ENCODE results near the gene IMP3.
A peak's percentile ranks its signal among the peaks of the same experiment; 100 is the strongest.

IMP3 gene

GRCh38 chr15:75599401-75599800, 40.6 kb downstream of the IMP3 start:
- DNase-seq (no peak), ATAC-seq (ENCODE audit: insufficient read depth, low read depth) (no peak)
- Histone ChIP-seq H3K79me2 (ENCODE audit: insufficient read depth, low read length) (no peaks in the 10 kb centered on the region), H3K27me3 (ENCODE audit: insufficient read depth, low read length, poor library complexity) (no peaks in the 10 kb centered on the region), H3K4me2 (ENCODE audit: insufficient read depth, low read length) (no peak overlapping the region), H3K36me3 (ENCODE audit: insufficient read depth, low read length) (peaks cover 61% of the 10 kb centered on the region), H3K9me3 (ENCODE audit: insufficient read depth, low read length, severe bottlenecking) (no peaks in the 10 kb centered on the region), H3K4me3 (ENCODE audit: low read depth in 1 of 2, low read length in 2 of 2) (no peak overlapping the region), H3K4me1 (ENCODE audit: insufficient read depth, low read length) (peaks cover 15% of the 10 kb centered on the region), H3K9ac (ENCODE audit: low read depth, low read length) (no peak overlapping the region), H4K20me1 (ENCODE audit: insufficient read depth, low read length) (no peaks in the 10 kb centered on the region), H3K27ac (ENCODE audit: low read length) (no peak overlapping the region), H2AFZ (ENCODE audit: low read depth, low read length) (no peak overlapping the region)
- no peak for TF ChIP-seq CTCF (IDR thresholded peaks at IDR 0.05; ENCODE audit: borderline replicate concordance, extremely low read depth, low read length, poor library complexity, severe bottlenecking)
- TF ChIP-seq EZH2 (IDR thresholded peaks at IDR 0.05; ENCODE audit: borderline replicate concordance, low read depth, low read length, severe bottlenecking), result no peak

- DNase-seq (no peak), ATAC-seq (ENCODE audit: insufficient read depth, low read depth) (no peak)
- no peaks in the 10 kb centered on the region for H4K20me1 ChIP-seq (ENCODE audit: insufficient read depth, low read length)
- no peaks in the 10 kb centered on the region for H3K9me3 ChIP-seq (ENCODE audit: insufficient read depth, low read length, severe bottlenecking)
- no peak overlapping the region for H3K9ac ChIP-seq (ENCODE audit: low read depth, low read length)
- no peaks in the 10 kb centered on the region for H3K27me3 ChIP-seq (ENCODE audit: insufficient read depth, low read length, poor library complexity)
- H3K4me2 ChIP-seq (ENCODE audit: insufficient read depth, low read length), result no peak overlapping the region
- H3K36me3 ChIP-seq (ENCODE audit: insufficient read depth, low read length), result peaks cover 59% of the 10 kb centered on the region
- no peak overlapping the region for H2AFZ ChIP-seq (ENCODE audit: low read depth, low read length)
- H3K4me1 ChIP-seq (ENCODE audit: insufficient read depth, low read length), result peaks cover 15% of the 10 kb centered on the region
- TF ChIP-seq EZH2 (IDR thresholded peaks at IDR 0.05; ENCODE audit: borderline replicate concordance, low read depth, low read length, severe bottlenecking), result no peak
- TF ChIP-seq CTCF (IDR thresholded peaks at IDR 0.05; ENCODE audit: borderline replicate concordance, extremely low read depth, low read length, poor library complexity, severe bottlenecking), result no peak
- H3K27ac ChIP-seq (ENCODE audit: low read length), result no peak overlapping the region; the same call in 1 of the 2 replicates
- no peak overlapping the region for H3K4me3 ChIP-seq (ENCODE audit: low read depth in 1 of 2, low read length in 2 of 2)
- no peaks in the 10 kb centered on the region for H3K79me2 ChIP-seq (ENCODE audit: insufficient read depth, low read length)
Measured at GRCh38 chr15:75598361-75598760, 41.7 kb downstream of the IMP3 start.

GRCh38 chr15:75597667-75598341, 42.2 kb downstream of the IMP3 start:
- Histone ChIP-seq H3K27me3 (ENCODE audit: insufficient read depth, low read length, poor library complexity) (no peaks in the 10 kb centered on the region), H3K27ac (ENCODE audit: low read length) (peak overlapping the region; percentile 35; the same call in 1 of the 2 replicates), H3K9ac (ENCODE audit: low read depth, low read length) (no peak overlapping the region), H3K36me3 (ENCODE audit: insufficient read depth, low read length) (peaks cover 59% of the 10 kb centered on the region), H2AFZ (ENCODE audit: low read depth, low read length) (no peak overlapping the region), H3K79me2 (ENCODE audit: insufficient read depth, low read length) (no peaks in the 10 kb centered on the region), H3K4me1 (ENCODE audit: insufficient read depth, low read length) (peaks cover 15% of the 10 kb centered on the region), H4K20me1 (ENCODE audit: insufficient read depth, low read length) (no peaks in the 10 kb centered on the region), H3K4me2 (ENCODE audit: insufficient read depth, low read length) (no peak overlapping the region), H3K4me3 (ENCODE audit: low read depth in 1 of 2, low read length in 2 of 2) (no peak overlapping the region), H3K9me3 (ENCODE audit: insufficient read depth, low read length, severe bottlenecking) (no peaks in the 10 kb centered on the region)
- no peak for TF ChIP-seq EZH2 (IDR thresholded peaks at IDR 0.05; ENCODE audit: borderline replicate concordance, low read depth, low read length, severe bottlenecking)
- TF ChIP-seq CTCF (IDR thresholded peaks at IDR 0.05; ENCODE audit: borderline replicate concordance, extremely low read depth, low read length, poor library complexity, severe bottlenecking), result peak; percentile 49
- ATAC-seq (ENCODE audit: insufficient read depth, low read depth) (peak; percentile 59), DNase-seq (peak; percentile 45)
